Neural progenitor cell (in vitro differentiated cells): ENCODE data around the gene DHRS4.
"Not testable (repeated sequence)": the region's sequence is repeated elsewhere in the genome, so short reads cannot be mapped to it uniquely, and the experiment has no call there.

ENCODE experiments used
- CTCF ChIP-seq: fragments of 200-600 bp; sonication (generic); IDR thresholded peaks from 2 replicates; pipeline ENCODE4 v1.5.1; 2017; ENCODE audit warnings: antibody characterized with exemption, mild to moderate bottlenecking
- EZH2 ChIP-seq: fragments of 200-600 bp; sonication (generic); IDR thresholded peaks from 2 replicates; pipeline ENCODE4 v1.6.1; 2017; ENCODE audit warnings: antibody characterized with exemption, mild to moderate bottlenecking, moderate library complexity

GRCh38 chr14:23999640-24000039, 46.1 kb downstream of the DHRS4 start:
- TF ChIP-seq EZH2, CTCF: not testable (repeated sequence)
